HUES64 (cell line): ENCODE results near the gene FAM25C. TPM values are rescaled to one million over a fixed set of nuclear protein-coding genes. Genes with fewer than 3 reads are reported as not detected.
"Not testable (repeated sequence)": the region's sequence is repeated elsewhere in the genome, so short reads cannot be mapped to it uniquely, and the experiment has no call there.

Experiments
- H3K27ac ChIP-seq: 2 replicates; pipeline ENCODE4 v1.7.0; 2013; ENCODE audit warnings: low read depth, low read length, inconsistent platforms
- H3K27me3 ChIP-seq: 2 replicates; pipeline ENCODE4 v1.6.1; 2013; ENCODE audit warnings: mild to moderate bottlenecking, low read length; ENCODE audit not compliant: insufficient read depth
- H3K36me3 ChIP-seq: 2 replicates; pipeline ENCODE4 v1.6.1; 2013; ENCODE audit warnings: mild to moderate bottlenecking, low read length; ENCODE audit not compliant: insufficient read depth
- H3K4me1 ChIP-seq: 2 replicates; pipeline ENCODE4 v1.6.1; 2013; ENCODE audit warnings: mild to moderate bottlenecking, low read length, moderate library complexity; ENCODE audit not compliant: insufficient read depth
- H3K4me3 ChIP-seq: 2 replicates; pipeline ENCODE4 v1.5.1; 2013; ENCODE audit warnings: mild to moderate bottlenecking, low read length, moderate library complexity
- H3K9ac ChIP-seq: 2 replicates; pipeline ENCODE4 v1.6.1; 2013; ENCODE audit warnings: mild to moderate bottlenecking, low read depth, low read length
- H3K9me3 ChIP-seq: 2 replicates; pipeline ENCODE4 v1.6.1; 2013; ENCODE audit warnings: low read depth, low read length; ENCODE audit not compliant: insufficient read depth
- WGBS: fragments of 150-250, 120-280 bp; methylation state at CpG from one replicate; pipeline ENCODE4 v1.1.7; 2013; ENCODE audit warnings: missing lambda C conversion rate; 5-methylcytosine and 5-hydroxymethylcytosine counted together
- polyA plus RNA-seq, 2 experiments: library from polyadenylated mRNA; stranded (reverse); fragments of 50-300 nt; gene quantifications; one replicate each; pipeline ENCODE4 v1.2.3, GENCODE V29; 2013

FAM25C gene
- not detected for polyA plus RNA-seq (2013, experiment 1 of 2)
- polyA plus RNA-seq (2013, experiment 2 of 2) = not detected

GRCh38 chr10:47999691-48000090, at the start of gene FAM25C:
Gene FAM25C (minus strand): TSS chr10:47999791. CDS start chr10:47999765, 26 bp downstream.
- H3K9me3 ChIP-seq, H3K9ac ChIP-seq, H3K36me3 ChIP-seq, H3K27ac ChIP-seq, H3K4me1 ChIP-seq, H3K4me3 ChIP-seq, H3K27me3 ChIP-seq: not testable (repeated sequence)
- WGBS = no CpG with 5 or more reads among the region's 9 CpGs

GRCh38 chr10:48044557-48044956, 45.0 kb upstream of the FAM25C start:
- 38% methylated on average over 1 of the region's 3 CpGs for WGBS
- H3K9me3 ChIP-seq, H3K4me3 ChIP-seq: not testable (repeated sequence)

GRCh38 chr10:48031390-48031789, 31.8 kb upstream of the FAM25C start:
- H3K36me3 ChIP-seq, H3K4me3 ChIP-seq, H3K27me3 ChIP-seq, H3K9me3 ChIP-seq, H3K4me1 ChIP-seq, H3K9ac ChIP-seq, H3K27ac ChIP-seq: not testable (repeated sequence)
- WGBS = 94% methylated on average over 9 of the region's 19 CpGs

More at GRCh38 chr10:48044557-48044956, 45.0 kb upstream of the FAM25C start:
- H3K9ac ChIP-seq, H3K27me3 ChIP-seq, H3K36me3 ChIP-seq, H3K4me1 ChIP-seq, H3K27ac ChIP-seq: not testable (repeated sequence)

DNA sequence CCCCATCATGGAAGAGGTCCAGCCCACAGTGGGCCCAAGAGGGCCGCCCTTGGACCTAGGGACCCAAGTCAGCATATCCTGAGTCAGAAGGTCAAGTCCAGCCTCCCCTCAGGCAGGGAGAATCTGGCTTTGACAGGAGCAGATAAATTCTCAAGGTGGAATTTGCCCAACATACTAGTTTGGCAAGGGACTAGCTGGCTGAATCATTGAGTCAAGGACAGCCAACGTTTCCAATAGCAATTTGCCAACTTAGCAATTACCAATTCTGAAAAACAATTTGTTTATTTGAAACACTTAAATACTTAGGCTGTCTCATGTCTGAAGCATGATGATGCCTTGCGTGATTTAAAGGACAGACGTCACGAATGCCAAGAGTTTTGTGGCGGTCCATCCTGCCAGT, 2.7 kb upstream of the FAM25C start:
- not testable (repeated sequence) for H3K36me3 ChIP-seq, H3K9me3 ChIP-seq, H3K9ac ChIP-seq, H3K4me1 ChIP-seq, H3K27ac ChIP-seq, H3K27me3 ChIP-seq, H3K4me3 ChIP-seq
- WGBS = 92% methylated on average over 1 of the region's 6 CpGs

DNA sequence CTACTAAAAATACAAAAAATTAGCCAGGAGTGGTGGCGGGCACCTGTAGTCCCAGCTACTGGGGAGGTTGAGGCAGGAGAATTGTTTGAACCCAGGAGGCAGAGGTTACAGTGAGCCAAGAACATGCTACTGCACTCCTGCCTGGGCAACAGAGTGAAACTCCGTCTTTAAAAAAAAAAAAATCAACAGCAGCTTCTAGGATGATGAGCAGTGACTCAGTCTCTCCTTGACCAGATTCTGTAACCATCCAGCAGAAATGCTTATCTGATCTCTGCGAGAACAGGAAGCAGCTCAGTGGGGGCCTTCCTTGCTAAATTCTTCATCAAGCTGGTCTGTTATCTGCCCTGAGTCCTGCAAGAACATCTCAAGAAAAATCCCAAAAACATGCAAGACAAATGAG, 5.5 kb downstream of the FAM25C start:
- not testable (repeated sequence) for H3K9ac ChIP-seq, H3K4me1 ChIP-seq, H3K36me3 ChIP-seq, H3K27ac ChIP-seq, H3K9me3 ChIP-seq, H3K4me3 ChIP-seq, H3K27me3 ChIP-seq
- WGBS = no CpG with 5 or more reads among the region's 3 CpGs

- H3K27ac ChIP-seq, H3K9ac ChIP-seq, H3K27me3 ChIP-seq, H3K4me3 ChIP-seq, H3K4me1 ChIP-seq, H3K36me3 ChIP-seq, H3K9me3 ChIP-seq: not testable (repeated sequence)
- 97% methylated on average over 10 of the region's 11 CpGs for WGBS
Measured at GRCh38 chr10:47992560-47992959, 7.0 kb downstream of the FAM25C start.

DNA sequence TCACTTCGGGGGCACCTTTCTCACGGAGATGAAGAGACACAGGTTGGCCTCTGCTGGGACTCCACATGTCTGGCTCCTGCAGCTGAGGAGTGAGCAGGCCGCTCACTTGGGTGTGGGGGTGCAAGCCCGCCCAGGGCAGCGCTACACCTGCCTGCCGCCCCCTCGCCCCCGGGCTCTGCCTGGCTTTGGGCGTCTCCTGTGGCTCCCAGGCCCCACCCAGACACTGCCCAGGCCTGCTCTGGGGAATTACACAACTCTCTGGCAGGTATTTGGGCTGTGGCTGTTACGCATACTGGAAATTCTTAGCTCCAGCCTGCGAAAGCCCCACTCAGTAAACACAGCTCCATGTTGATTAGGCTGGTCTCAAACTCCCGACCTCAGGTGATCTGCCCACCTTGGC, 7.9 kb downstream of the FAM25C start:
- not testable (repeated sequence) for H3K4me1 ChIP-seq, H3K27ac ChIP-seq, H3K27me3 ChIP-seq

GRCh38 chr10:47990097-47990496, 9.5 kb downstream of the FAM25C start:
- not testable (repeated sequence) for H3K4me1 ChIP-seq, H3K9ac ChIP-seq, H3K27ac ChIP-seq, H3K9me3 ChIP-seq, H3K36me3 ChIP-seq, H3K27me3 ChIP-seq, H3K4me3 ChIP-seq
- WGBS = no CpG with 5 or more reads among the region's 1 CpG

More for the DNA sequence above, 7.9 kb downstream of the FAM25C start:
- not testable (repeated sequence) for H3K4me3 ChIP-seq, H3K36me3 ChIP-seq, H3K9ac ChIP-seq, H3K9me3 ChIP-seq
- WGBS = 96% methylated on average over 12 of the region's 12 CpGs

GRCh38 chr10:47989542-47989950, 10.0 kb downstream of the FAM25C start:
- H3K36me3 ChIP-seq, H3K9me3 ChIP-seq, H3K4me3 ChIP-seq, H3K4me1 ChIP-seq, H3K9ac ChIP-seq, H3K27ac ChIP-seq, H3K27me3 ChIP-seq: not testable (repeated sequence)
- WGBS = no CpG with 5 or more reads among the region's 4 CpGs

GRCh38 chr10:47988718-47989541, 10.7 kb downstream of the FAM25C start:
- not testable (repeated sequence) for H3K4me3 ChIP-seq, H3K9ac ChIP-seq, H3K9me3 ChIP-seq, H3K36me3 ChIP-seq, H3K4me1 ChIP-seq, H3K27me3 ChIP-seq, H3K27ac ChIP-seq
- 83% methylated on average over 10 of the region's 16 CpGs for WGBS

- H3K9ac ChIP-seq, H3K27me3 ChIP-seq, H3K9me3 ChIP-seq, H3K36me3 ChIP-seq, H3K4me3 ChIP-seq, H3K27ac ChIP-seq, H3K4me1 ChIP-seq: not testable (repeated sequence)
- no CpG with 5 or more reads among the region's 6 CpGs for WGBS
Measured at GRCh38 chr10:47987952-47988351, 11.6 kb downstream of the FAM25C start.
